Lung (tissue), 12 donors: Measurements from ENCODE around the gene ST6GALNAC3. TPM values are rescaled to one million over a fixed set of nuclear protein-coding genes. Genes with fewer than 3 reads are reported as not detected.

ENCODE experiments used
- ATAC-seq: fragments of 200-7000 bp; cut with Tn5 transposase; one replicate; pipeline ENCODE4 v1.9.1; 2020; ENCODE audit warnings: moderate number of reproducible peaks; ENCODE audit not compliant: insufficient read depth, low FRiP score
- DNase-seq, 3 donors: peaks; one replicate each; pipeline ENCODE4 v3.0.0-alpha.2; 2013 to 2017
- H3K27ac ChIP-seq, 2 donors: one replicate each; pipeline ENCODE4 v1.5.1; 2013; ENCODE audit warnings: mild to moderate bottlenecking in 2 of 2, moderate library complexity in 2 of 2, control low read depth in 1 of 2, inconsistent platforms in 1 of 2, low read depth in 1 of 2, low read length in 1 of 2
- H3K27me3 ChIP-seq, 3 donors: one replicate each; pipeline ENCODE4 v1.5.1; 2013; ENCODE audit warnings: low read length in 2 of 3; ENCODE audit not compliant: control insufficient read depth in 3 of 3, insufficient read depth in 3 of 3
- H3K36me3 ChIP-seq, 4 donors: one replicate each; pipeline ENCODE4 v1.5.1; 2013; ENCODE audit warnings: low read length in 4 of 4, mild to moderate bottlenecking in 1 of 4, moderate library complexity in 1 of 4; ENCODE audit not compliant: control insufficient read depth in 4 of 4, insufficient read depth in 4 of 4
- H3K4me1 ChIP-seq, 5 donors: one replicate each; pipeline ENCODE4 v1.5.1; 2013; ENCODE audit warnings: low read length in 5 of 5, mild to moderate bottlenecking in 2 of 5, moderate library complexity in 1 of 5; ENCODE audit not compliant: control insufficient read depth in 5 of 5, insufficient read depth in 5 of 5
- H3K4me3 ChIP-seq: one replicate; pipeline ENCODE4 v1.5.1; 2013; ENCODE audit warnings: mild to moderate bottlenecking, control low read depth, moderate library complexity
- H3K9ac ChIP-seq, 2 donors: one replicate each; pipeline ENCODE4 v1.5.1; 2013; ENCODE audit warnings: low read length in 2 of 2, control low read depth in 1 of 2; ENCODE audit not compliant: insufficient read depth in 1 of 2
- H3K9me3 ChIP-seq, 4 donors: one replicate each; pipeline ENCODE4 v1.5.1; 2013; ENCODE audit warnings: low read length in 3 of 4, mild to moderate bottlenecking in 1 of 4, moderate library complexity in 1 of 4; ENCODE audit not compliant: control insufficient read depth in 4 of 4, insufficient read depth in 3 of 4
- CTCF ChIP-seq: IDR thresholded peaks from 2 replicates; pipeline ENCODE4 v1.5.1; 2012; ENCODE audit warnings: mild to moderate bottlenecking; ENCODE audit errors: control extremely low read depth, extremely low read depth
- WGBS, 2 donors: extraction: QIAGEN DNeasy Blood & Tissue Kit; methylation state at CpG; one replicate each; pipeline ENCODE4 v1.1.7; 2013; 5-methylcytosine and 5-hydroxymethylcytosine counted together
- polyA plus RNA-seq, 2 donors: library from polyadenylated mRNA; stranded (reverse); fragments of 200-250 nt; gene quantifications; one replicate each; pipeline ENCODE4 v1.2.1, GENCODE V29; 2013
- total RNA-seq, 2 donors: library from RNA; depleted of rRNA in 1 of 2; stranded (reverse); fragments of >200 nt in 1 of 2; gene quantifications; one replicate each; pipeline ENCODE4 v1.2.1, GENCODE V29; 2014 to 2021
- donor health status: control.
- donor health status: control.
- donor health status: Bipolar disorder and iron deficiency.
- donor health status: healthy.
- donor health status: DM: yes; HTN: yes; CAD: no.

Gene ST6GALNAC3
- total and polyA plus RNA-seq, 4 donors = 2.7 to 17.9 (median 12.2) TPM

- H3K4me3 ChIP-seq = no peak overlapping the region
- no peak for TF ChIP-seq CTCF
- no peaks in the 10 kb centered on the region for H3K9me3 ChIP-seq
- H3K9ac ChIP-seq = no peak overlapping the region
- DNase-seq (no peak), ATAC-seq (no peak)
- H3K4me1 ChIP-seq = peaks cover 0 to 2% (median 0%) of the 10 kb centered on the region in 5 donors
- WGBS, 2 donors = 67 to 81% methylated on average over 8 of the region's 8 CpGs
- H3K27ac ChIP-seq = no peak overlapping the region
- no peaks in the 10 kb centered on the region for H3K36me3 ChIP-seq
- no peaks in the 10 kb centered on the region for H3K27me3 ChIP-seq
Observed at GRCh38 chr1:76679534-76680152, 605.1 kb downstream of the ST6GALNAC3 start.

DNA sequence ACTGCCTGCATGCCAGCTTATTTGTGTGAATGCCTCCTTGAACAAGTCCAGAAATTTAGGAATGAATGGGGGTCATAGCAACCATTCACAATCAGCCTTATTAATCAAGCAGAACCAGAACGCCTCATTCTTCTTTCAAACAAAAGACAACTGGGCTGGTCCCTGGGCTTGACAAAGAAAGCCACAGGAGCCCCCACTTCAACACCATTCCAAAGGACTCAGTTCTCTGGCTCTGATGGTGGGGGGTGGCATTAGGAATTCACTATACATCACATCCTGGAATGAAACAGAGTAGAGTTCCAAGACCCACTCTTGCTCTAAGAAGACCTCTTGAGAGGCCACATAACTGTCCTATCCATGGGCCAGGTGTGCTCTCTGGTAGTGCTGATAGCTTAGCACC lies 606.1 kb downstream of the ST6GALNAC3 start:
- Histone ChIP-seq H3K4me1 (peaks cover 0 to 2% (median 0%) of the 10 kb centered on the region in 5 donors), H3K27me3 (no peaks in the 10 kb centered on the region), H3K9me3 (no peaks in the 10 kb centered on the region), H3K27ac (no peak overlapping the region), H3K4me3 (no peak overlapping the region), H3K9ac (no peak overlapping the region), H3K36me3 (no peaks in the 10 kb centered on the region)
- no peak for DNase-seq
- no peak for ATAC-seq
- 88 to 97% methylated on average over 1 of the region's 1 CpG for WGBS, 2 donors
- no peak for TF ChIP-seq CTCF

DNA sequence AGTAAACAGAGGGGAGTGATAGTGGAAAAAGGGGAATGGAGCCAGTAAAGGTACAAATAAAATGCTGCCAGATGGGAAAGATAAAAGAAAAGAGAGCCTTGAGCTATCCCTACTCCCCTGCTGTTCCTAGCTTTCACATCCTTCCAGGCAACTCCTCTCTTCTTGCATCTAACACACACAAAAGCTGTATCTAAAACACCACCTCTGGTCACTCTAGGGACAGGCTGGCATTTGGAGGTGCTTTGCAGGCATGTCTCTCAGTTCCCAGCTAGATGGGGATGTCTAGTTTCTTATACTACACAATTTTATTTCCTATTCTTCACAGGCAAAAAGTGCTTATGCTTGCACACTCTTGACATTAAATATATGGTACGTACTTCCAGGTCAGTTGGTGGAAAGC lies 607.6 kb downstream of the ST6GALNAC3 start:
- H3K9me3 ChIP-seq = no peaks in the 10 kb centered on the region
- DNase-seq = no peak
- no peaks in the 10 kb centered on the region for H3K36me3 ChIP-seq
- H3K4me3 ChIP-seq = no peak overlapping the region
- H3K4me1 ChIP-seq = peaks cover 0 to 2% (median 0%) of the 10 kb centered on the region in 5 donors
- no peak overlapping the region for H3K9ac ChIP-seq
- H3K27ac ChIP-seq = no peak overlapping the region
- no peak for ATAC-seq
- no peak for TF ChIP-seq CTCF
- no peaks in the 10 kb centered on the region for H3K27me3 ChIP-seq
- 89 to 94% methylated on average over 1 of the region's 1 CpG for WGBS, 2 donors

Other genes with a start within 250 kb of the ST6GALNAC3 start
- not detected for gene ASB17, start 142.3 kb upstream of the ST6GALNAC3 start, total RNA-seq
- gene ASB17, start 142.3 kb upstream of the ST6GALNAC3 start, polyA plus RNA-seq = not detected